ENCODE results near the gene POLE2.
"Not testable (repeated sequence)": the region's sequence is repeated elsewhere in the genome, so short reads cannot be mapped to it uniquely, and the experiment has no call there.

The POLE2 gene

GRCh38 chr14:49619730-49620129 lies 68.3 kb downstream of the POLE2 start:
- H3K9me3 ChIP-seq (ENCODE audit: control insufficient read depth in 1 of 2, low read length in 2 of 2) = no peaks in the 10 kb centered on the region
- peak overlapping the region; percentile 99 for H3K27ac ChIP-seq (ENCODE audit: low read depth, low read length)
- peak overlapping the region; percentile 85 to 95 for H3K4me3 ChIP-seq (ENCODE audit: low read depth in 1 of 2, low read length in 2 of 2)
- no peaks in the 10 kb centered on the region for H3K27me3 ChIP-seq (ENCODE audit: control insufficient read depth in 1 of 2, insufficient read depth in 2 of 2, low read length in 2 of 2)
- H3K4me1 ChIP-seq (ENCODE audit: control insufficient read depth in 1 of 2, insufficient read depth in 2 of 2, low read length in 2 of 2) = peaks cover 26 to 32% of the 10 kb centered on the region in 2 donors
- peaks cover 6 to 24% of the 10 kb centered on the region in 2 donors for H3K36me3 ChIP-seq (ENCODE audit: control insufficient read depth in 1 of 2, insufficient read depth in 2 of 2, low read length in 2 of 2)
- H3K9ac ChIP-seq (ENCODE audit: low read depth in 1 of 2, low read length in 2 of 2) = peak overlapping the region; percentile 92 to 100

DNA sequence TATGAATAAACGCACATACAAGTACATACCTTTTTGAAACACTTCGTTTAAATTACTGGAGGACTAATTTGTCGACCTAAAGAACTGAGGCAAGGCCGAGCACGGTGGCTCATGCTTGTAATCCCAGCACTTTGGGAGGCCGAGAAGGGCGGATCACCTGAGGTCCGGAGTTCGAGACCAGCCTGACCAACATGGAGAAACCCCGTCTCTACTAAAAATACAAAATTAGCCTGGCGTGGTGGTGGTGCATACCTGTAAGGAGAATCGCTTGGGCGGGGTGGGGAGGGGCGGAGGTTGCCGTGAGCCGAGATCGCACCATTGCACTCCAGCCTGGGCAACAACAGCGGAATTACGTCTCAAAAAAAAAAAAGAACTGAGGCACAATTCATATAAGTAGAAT lies 68.7 kb downstream of the POLE2 start:
- Histone ChIP-seq H3K36me3 (ENCODE audit: control insufficient read depth in 1 of 2, insufficient read depth in 2 of 2, low read length in 2 of 2) (peaks cover 6 to 27% of the 10 kb centered on the region in 2 donors), H3K4me3 (ENCODE audit: low read depth in 1 of 2, low read length in 2 of 2) (peak overlapping the region; percentile 85 to 95), H3K9ac (ENCODE audit: low read depth in 1 of 2, low read length in 2 of 2) (peak overlapping the region; percentile 92 to 100), H3K4me1 (ENCODE audit: control insufficient read depth in 1 of 2, insufficient read depth in 2 of 2, low read length in 2 of 2) (peaks cover 26 to 32% of the 10 kb centered on the region in 2 donors)
- not testable (repeated sequence) for H3K27me3 ChIP-seq (ENCODE audit: control insufficient read depth in 1 of 2, insufficient read depth in 2 of 2, low read length in 2 of 2); H3K27ac ChIP-seq (ENCODE audit: low read depth, low read length); H3K9me3 ChIP-seq (ENCODE audit: control insufficient read depth in 1 of 2, low read length in 2 of 2)

DNA sequence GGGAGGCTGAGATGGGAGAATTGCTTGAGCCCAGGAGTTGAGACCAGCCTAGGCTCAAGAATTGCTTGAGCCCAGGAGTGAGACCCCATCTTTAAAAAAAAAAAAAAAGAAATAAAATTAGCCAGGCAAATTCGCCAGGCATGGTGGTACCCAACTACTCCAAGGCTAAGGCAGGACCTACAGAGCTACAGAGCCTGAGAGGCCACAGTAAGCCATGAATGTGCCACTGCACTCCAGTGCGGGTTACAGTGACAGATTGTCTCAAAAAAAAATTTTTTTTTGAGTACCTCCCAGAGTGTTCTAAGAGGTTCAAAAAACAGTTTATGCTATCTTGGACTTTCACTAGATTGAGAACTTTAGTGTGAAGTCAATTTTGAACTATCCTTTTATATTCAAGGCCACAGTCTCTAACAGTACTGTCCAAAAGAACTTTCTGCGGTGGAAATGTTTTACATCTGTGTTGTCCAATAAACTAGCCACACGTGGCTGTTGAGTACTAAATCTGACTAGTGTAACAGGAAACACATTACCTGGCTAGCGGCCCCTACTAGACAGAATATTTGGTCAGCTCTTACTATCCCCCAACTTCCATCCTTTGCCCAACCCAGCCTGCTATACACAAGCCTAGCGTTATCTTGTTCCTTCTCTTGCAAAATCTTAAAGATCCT lies 70.0 kb downstream of the POLE2 start:
- H3K4me3 ChIP-seq (ENCODE audit: low read depth in 1 of 2, low read length in 2 of 2) = no peak overlapping the region
- H3K27ac ChIP-seq (ENCODE audit: low read depth, low read length) = no peak overlapping the region
- H3K9me3 ChIP-seq (ENCODE audit: control insufficient read depth in 1 of 2, low read length in 2 of 2) = no peaks in the 10 kb centered on the region
- no peaks in the 10 kb centered on the region for H3K27me3 ChIP-seq (ENCODE audit: control insufficient read depth in 1 of 2, insufficient read depth in 2 of 2, low read length in 2 of 2)
- H3K4me1 ChIP-seq (ENCODE audit: control insufficient read depth in 1 of 2, insufficient read depth in 2 of 2, low read length in 2 of 2) = peaks cover 19 to 22% of the 10 kb centered on the region in 2 donors
- H3K9ac ChIP-seq (ENCODE audit: low read depth in 1 of 2, low read length in 2 of 2) = no peak overlapping the region
- peaks cover 6 to 28% of the 10 kb centered on the region in 2 donors for H3K36me3 ChIP-seq (ENCODE audit: control insufficient read depth in 1 of 2, insufficient read depth in 2 of 2, low read length in 2 of 2)

- H3K9me3 ChIP-seq (ENCODE audit: control insufficient read depth in 1 of 2, low read length in 2 of 2) = no peaks in the 10 kb centered on the region
- H3K27me3 ChIP-seq (ENCODE audit: control insufficient read depth in 1 of 2, insufficient read depth in 2 of 2, low read length in 2 of 2) = no peaks in the 10 kb centered on the region
- H3K36me3 ChIP-seq (ENCODE audit: control insufficient read depth in 1 of 2, insufficient read depth in 2 of 2, low read length in 2 of 2) = peaks cover 6 to 28% of the 10 kb centered on the region in 2 donors
- H3K4me1 ChIP-seq (ENCODE audit: control insufficient read depth in 1 of 2, insufficient read depth in 2 of 2, low read length in 2 of 2) = peaks cover 6 to 13% of the 10 kb centered on the region in 2 donors
- no peak overlapping the region for H3K4me3 ChIP-seq (ENCODE audit: low read depth in 1 of 2, low read length in 2 of 2)
- no peak overlapping the region for H3K9ac ChIP-seq (ENCODE audit: low read depth in 1 of 2, low read length in 2 of 2)
- no peak overlapping the region for H3K27ac ChIP-seq (ENCODE audit: low read depth, low read length)
These were observed 72.2 kb downstream of the POLE2 start for GRCh38 chr14:49615776-49616175.

DNA sequence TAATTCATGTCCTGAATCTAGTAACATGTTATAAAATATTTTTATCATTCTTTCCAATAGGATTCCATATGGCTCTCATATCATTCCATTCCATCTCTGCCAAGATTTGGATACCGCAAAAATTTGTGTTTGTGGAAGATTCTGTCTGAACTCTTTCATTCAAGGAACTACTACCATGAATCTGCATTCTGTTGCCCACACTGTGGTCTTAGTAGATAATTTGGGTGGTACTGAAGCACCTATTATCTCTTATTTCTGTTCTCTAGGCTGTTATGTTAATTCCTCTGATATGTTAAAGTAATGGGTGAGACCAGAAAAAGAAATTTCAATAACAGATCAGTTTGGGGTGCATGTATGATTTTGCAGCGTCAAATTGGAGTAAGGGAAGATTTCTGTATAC lies 73.8 kb downstream of the POLE2 start:
- H3K27me3 ChIP-seq (ENCODE audit: control insufficient read depth in 1 of 2, insufficient read depth in 2 of 2, low read length in 2 of 2) = no peaks in the 10 kb centered on the region
- H3K4me3 ChIP-seq (ENCODE audit: low read depth in 1 of 2, low read length in 2 of 2) = no peak overlapping the region
- no peak overlapping the region for H3K9ac ChIP-seq (ENCODE audit: low read depth in 1 of 2, low read length in 2 of 2)
- H3K27ac ChIP-seq (ENCODE audit: low read depth, low read length) = no peak overlapping the region
- H3K9me3 ChIP-seq (ENCODE audit: control insufficient read depth in 1 of 2, low read length in 2 of 2) = no peaks in the 10 kb centered on the region
- peaks cover 6 to 13% of the 10 kb centered on the region in 2 donors for H3K4me1 ChIP-seq (ENCODE audit: control insufficient read depth in 1 of 2, insufficient read depth in 2 of 2, low read length in 2 of 2)
- peaks cover 6 to 31% of the 10 kb centered on the region in 2 donors for H3K36me3 ChIP-seq (ENCODE audit: control insufficient read depth in 1 of 2, insufficient read depth in 2 of 2, low read length in 2 of 2)

DNA sequence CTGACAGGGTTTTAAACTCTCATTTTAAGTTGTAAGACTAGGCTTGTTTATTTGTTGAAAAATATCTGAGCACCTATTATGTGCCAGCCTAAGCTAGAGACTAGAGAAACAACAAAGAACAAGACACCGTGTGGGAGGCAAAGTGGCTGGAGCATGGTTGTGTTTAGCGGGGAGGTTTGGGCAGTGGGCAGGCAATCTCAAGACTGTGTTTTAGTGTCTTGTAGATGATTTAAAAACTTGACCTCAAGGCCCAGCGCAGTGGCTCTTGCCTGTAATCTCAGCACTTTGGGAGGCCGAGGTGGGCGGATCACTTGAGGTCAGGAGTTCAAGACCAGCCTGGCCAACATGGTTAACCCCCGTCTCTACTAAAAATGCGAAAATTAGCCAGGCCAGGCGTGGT lies 75.3 kb downstream of the POLE2 start:
- peaks cover 0 to 18% of the 10 kb centered on the region in 2 donors for H3K36me3 ChIP-seq (ENCODE audit: control insufficient read depth in 1 of 2, insufficient read depth in 2 of 2, low read length in 2 of 2)
- H3K27ac ChIP-seq (ENCODE audit: low read depth, low read length) = no peak overlapping the region
- H3K9me3 ChIP-seq (ENCODE audit: control insufficient read depth in 1 of 2, low read length in 2 of 2) = no peaks in the 10 kb centered on the region
- no peaks in the 10 kb centered on the region for H3K4me1 ChIP-seq (ENCODE audit: control insufficient read depth in 1 of 2, insufficient read depth in 2 of 2, low read length in 2 of 2)
- no peak overlapping the region for H3K4me3 ChIP-seq (ENCODE audit: low read depth in 1 of 2, low read length in 2 of 2)
- H3K27me3 ChIP-seq (ENCODE audit: control insufficient read depth in 1 of 2, insufficient read depth in 2 of 2, low read length in 2 of 2) = no peaks in the 10 kb centered on the region
- no peak overlapping the region for H3K9ac ChIP-seq (ENCODE audit: low read depth in 1 of 2, low read length in 2 of 2)

DNA sequence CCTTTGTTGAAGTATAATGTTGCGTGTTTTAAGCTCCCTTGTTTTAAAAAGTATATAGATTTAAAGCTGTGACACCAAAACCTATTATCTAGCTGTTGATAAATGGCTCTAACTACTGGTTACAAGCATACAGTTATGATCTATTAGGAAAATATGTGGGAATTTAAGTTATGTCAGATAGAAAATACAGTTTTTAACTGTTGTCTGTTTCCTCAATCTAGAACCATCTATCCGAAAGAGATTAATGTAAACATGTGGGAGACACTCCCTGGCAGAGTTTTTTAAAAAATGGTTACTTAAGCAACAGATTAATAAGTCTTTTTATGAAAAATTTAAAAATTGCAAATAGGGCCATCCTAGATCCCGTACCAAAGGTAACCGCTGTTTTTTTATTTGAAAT lies 75.8 kb downstream of the POLE2 start:
- no peak overlapping the region for H3K27ac ChIP-seq (ENCODE audit: low read depth, low read length)
- H3K4me3 ChIP-seq (ENCODE audit: low read depth in 1 of 2, low read length in 2 of 2) = no peak overlapping the region
- no peak overlapping the region for H3K9ac ChIP-seq (ENCODE audit: low read depth in 1 of 2, low read length in 2 of 2)
- H3K27me3 ChIP-seq (ENCODE audit: control insufficient read depth in 1 of 2, insufficient read depth in 2 of 2, low read length in 2 of 2) = no peaks in the 10 kb centered on the region
- peaks cover 0 to 14% of the 10 kb centered on the region in 2 donors for H3K36me3 ChIP-seq (ENCODE audit: control insufficient read depth in 1 of 2, insufficient read depth in 2 of 2, low read length in 2 of 2)
- H3K4me1 ChIP-seq (ENCODE audit: control insufficient read depth in 1 of 2, insufficient read depth in 2 of 2, low read length in 2 of 2) = peaks cover 0 to 2% of the 10 kb centered on the region in 2 donors
- H3K9me3 ChIP-seq (ENCODE audit: control insufficient read depth in 1 of 2, low read length in 2 of 2) = no peaks in the 10 kb centered on the region

- Histone ChIP-seq H3K27ac (ENCODE audit: low read depth, low read length) (no peak overlapping the region), H3K4me1 (ENCODE audit: control insufficient read depth in 1 of 2, insufficient read depth in 2 of 2, low read length in 2 of 2) (peaks cover 0 to 2% of the 10 kb centered on the region in 2 donors), H3K27me3 (ENCODE audit: control insufficient read depth in 1 of 2, insufficient read depth in 2 of 2, low read length in 2 of 2) (no peaks in the 10 kb centered on the region), H3K4me3 (ENCODE audit: low read depth in 1 of 2, low read length in 2 of 2) (peak overlapping the region in 1 of 2 donors; percentile 24), H3K9ac (ENCODE audit: low read depth in 1 of 2, low read length in 2 of 2) (no peak overlapping the region), H3K36me3 (ENCODE audit: control insufficient read depth in 1 of 2, insufficient read depth in 2 of 2, low read length in 2 of 2) (peaks cover 0 to 13% of the 10 kb centered on the region in 2 donors), H3K9me3 (ENCODE audit: control insufficient read depth in 1 of 2, low read length in 2 of 2) (no peaks in the 10 kb centered on the region)
These were observed 80.4 kb downstream of the POLE2 start for GRCh38 chr14:49607583-49607982.

DNA sequence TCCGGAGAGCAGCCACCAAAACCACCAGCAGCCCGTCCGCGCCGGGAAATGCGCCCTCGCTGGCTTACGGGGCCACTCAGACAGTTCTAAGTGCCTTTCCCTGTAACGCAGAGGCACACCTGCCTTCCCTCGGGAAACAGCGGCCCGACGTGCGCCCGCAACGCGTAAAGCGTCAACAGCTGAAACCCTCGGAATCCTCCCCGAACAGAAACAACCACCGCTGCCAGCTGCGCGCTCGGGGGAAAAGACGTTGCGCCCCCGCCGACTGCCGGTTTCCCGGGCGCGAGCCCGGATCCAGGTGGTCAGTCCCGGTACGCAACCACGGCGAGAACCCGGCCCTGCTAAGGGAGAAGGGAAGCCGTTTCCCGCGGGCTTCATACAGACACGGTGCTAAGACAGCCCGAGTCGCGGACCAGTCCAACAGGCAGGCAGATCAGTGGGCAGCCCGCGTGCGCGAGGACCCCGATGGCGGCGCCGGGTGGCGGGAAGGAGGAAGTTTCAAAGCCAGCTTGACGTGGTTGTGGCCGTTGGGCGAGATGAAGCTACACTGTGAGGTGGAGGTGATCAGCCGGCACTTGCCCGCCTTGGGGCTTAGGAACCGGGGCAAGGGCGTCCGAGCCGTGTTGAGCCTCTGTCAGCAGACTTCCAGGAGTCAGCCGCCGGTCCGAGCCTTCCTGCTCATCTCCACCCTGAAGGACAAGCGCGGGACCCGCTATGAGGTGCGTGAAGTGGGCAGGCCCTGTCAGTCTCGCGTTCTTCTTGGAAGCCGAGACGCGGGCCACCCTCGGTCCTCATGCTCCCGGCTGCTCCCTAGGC lies 89.3 kb downstream of the POLE2 start, which contains the start of gene LRR1:
TSS of gene LRR1 (plus strand) at position 456 of the 816 bp plus-strand sequence. CDS start at position 537, 81 bp downstream.
- no peaks in the 10 kb centered on the region for H3K27me3 ChIP-seq (ENCODE audit: control insufficient read depth in 1 of 2, insufficient read depth in 2 of 2, low read length in 2 of 2)
- H3K4me1 ChIP-seq (ENCODE audit: control insufficient read depth in 1 of 2, insufficient read depth in 2 of 2, low read length in 2 of 2) = peaks cover 13 to 15% of the 10 kb centered on the region in 2 donors
- H3K4me3 ChIP-seq (ENCODE audit: low read depth in 1 of 2, low read length in 2 of 2) = peak within 1 kb of the TSS; percentile 82 to 99
- peaks cover 0 to 3% of the 10 kb centered on the region in 2 donors for H3K36me3 ChIP-seq (ENCODE audit: control insufficient read depth in 1 of 2, insufficient read depth in 2 of 2, low read length in 2 of 2)
- peak within 1 kb of the TSS; percentile 94 to 99 for H3K9ac ChIP-seq (ENCODE audit: low read depth in 1 of 2, low read length in 2 of 2)
- H3K9me3 ChIP-seq (ENCODE audit: control insufficient read depth in 1 of 2, low read length in 2 of 2) = no peaks in the 10 kb centered on the region
- peak within 1 kb of the TSS; percentile 97 for H3K27ac ChIP-seq (ENCODE audit: low read depth, low read length)

DNA sequence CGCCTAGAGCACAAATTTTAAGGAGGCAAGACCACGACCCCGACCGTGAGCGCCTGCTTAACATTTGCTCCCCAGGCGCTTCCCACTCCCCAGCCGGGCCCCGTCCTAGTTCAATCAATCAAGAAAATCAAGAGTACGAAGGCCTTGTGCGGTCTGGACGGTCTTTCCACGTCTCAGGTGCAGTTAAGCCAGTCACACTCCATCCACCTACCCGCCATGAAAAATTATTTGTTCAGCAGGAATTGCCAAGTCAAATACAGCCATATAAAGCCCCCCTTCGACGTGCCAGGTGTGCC lies 89.9 kb downstream of the POLE2 start:
- Histone ChIP-seq H3K9ac (ENCODE audit: low read depth in 1 of 2, low read length in 2 of 2) (peak overlapping the region; percentile 94 to 99), H3K9me3 (ENCODE audit: control insufficient read depth in 1 of 2, low read length in 2 of 2) (no peaks in the 10 kb centered on the region), H3K36me3 (ENCODE audit: control insufficient read depth in 1 of 2, insufficient read depth in 2 of 2, low read length in 2 of 2) (peaks cover 0 to 3% of the 10 kb centered on the region in 2 donors), H3K27ac (ENCODE audit: low read depth, low read length) (peak overlapping the region; percentile 97), H3K4me1 (ENCODE audit: control insufficient read depth in 1 of 2, insufficient read depth in 2 of 2, low read length in 2 of 2) (peaks cover 14 to 16% of the 10 kb centered on the region in 2 donors), H3K4me3 (ENCODE audit: low read depth in 1 of 2, low read length in 2 of 2) (peak overlapping the region; percentile 82 to 99), H3K27me3 (ENCODE audit: control insufficient read depth in 1 of 2, insufficient read depth in 2 of 2, low read length in 2 of 2) (no peaks in the 10 kb centered on the region)

All from duodenal mucosa (tissue), 2 donors.